RWPE2 (cell line): ENCODE data around the gene RGS14.

Experiments used
- ATAC-seq: fragments of 200-7000 bp; cut with Tn5 transposase; 3 replicates; pipeline ENCODE4 v1.9.1; 2021; ENCODE audit warnings: low read depth
- DNase-seq: peaks from one replicate; pipeline ENCODE4 v3.0.0-alpha.2; 2020; ENCODE audit warnings: low spot score
- H3K27ac ChIP-seq: fragments of 450-650 bp; 2 replicates; pipeline ENCODE4 v1.5.1; 2017; ENCODE audit warnings: mild to moderate bottlenecking; ENCODE audit not compliant: poor library complexity, severe bottlenecking
- H3K27me3 ChIP-seq: fragments of 250-450 bp; sonication (Bioruptor Pico); 2 replicates; pipeline ENCODE4 v1.5.1; 2021; ENCODE audit warnings: mild to moderate bottlenecking, moderate library complexity; ENCODE audit not compliant: insufficient read depth, poor library complexity, severe bottlenecking
- H3K36me3 ChIP-seq: fragments of 250-450 bp; sonication (Bioruptor Pico); 2 replicates; pipeline ENCODE4 v1.5.1; 2020; ENCODE audit warnings: low read depth, mild to moderate bottlenecking, moderate library complexity
- H3K4me1 ChIP-seq: fragments of 250-450 bp; sonication (Bioruptor Pico); 2 replicates; pipeline ENCODE4 v1.5.1; 2021; ENCODE audit warnings: mild to moderate bottlenecking, moderate library complexity; ENCODE audit not compliant: insufficient read depth, poor library complexity, severe bottlenecking
- H3K4me3 ChIP-seq: fragments of 250-450 bp; sonication (Bioruptor Pico); 2 replicates; pipeline ENCODE4 v1.5.1; 2021; ENCODE audit warnings: mild to moderate bottlenecking, moderate library complexity; ENCODE audit not compliant: severe bottlenecking
- H3K9me3 ChIP-seq: fragments of 250-450 bp; sonication (Bioruptor Pico); 2 replicates; pipeline ENCODE4 v1.5.1; 2021; ENCODE audit warnings: mild to moderate bottlenecking, moderate library complexity; ENCODE audit not compliant: severe bottlenecking
- CTCF ChIP-seq: fragments of 450-650 bp; IDR thresholded peaks from one replicate; pipeline ENCODE4 v1.5.1; 2017; ENCODE audit warnings: mild to moderate bottlenecking, moderate library complexity; ENCODE audit not compliant: poor library complexity, severe bottlenecking

Gene RGS14

GRCh38 chr5:177346820-177347219 lies 10.9 kb upstream of the RGS14 start:
- Histone ChIP-seq H3K9me3 (no peaks in the 10 kb centered on the region), H3K27me3 (no peaks in the 10 kb centered on the region), H3K36me3 (peaks cover 83% of the 10 kb centered on the region), H3K4me3 (no peak overlapping the region), H3K4me1 (peaks cover 12% of the 10 kb centered on the region), H3K27ac (no peak overlapping the region)
- TF ChIP-seq CTCF, result no peak
- ATAC-seq (no peak), DNase-seq (no peak)

GRCh38 chr5:177347699-177348098 lies 10.0 kb upstream of the RGS14 start:
- ATAC-seq (no peak), DNase-seq (no peak)
- Histone ChIP-seq H3K9me3 (no peaks in the 10 kb centered on the region), H3K27me3 (no peaks in the 10 kb centered on the region), H3K27ac (no peak overlapping the region), H3K4me1 (peaks cover 12% of the 10 kb centered on the region), H3K36me3 (peaks cover 74% of the 10 kb centered on the region), H3K4me3 (no peak overlapping the region)
- no peak for TF ChIP-seq CTCF

- no peak overlapping the region for H3K27ac ChIP-seq
- H3K36me3 ChIP-seq, result peaks cover 62% of the 10 kb centered on the region
- no peak overlapping the region for H3K4me3 ChIP-seq
- peaks cover 12% of the 10 kb centered on the region for H3K4me1 ChIP-seq
- H3K27me3 ChIP-seq, result no peaks in the 10 kb centered on the region
- ATAC-seq (no peak), DNase-seq (no peak)
- TF ChIP-seq CTCF, result no peak
- no peaks in the 10 kb centered on the region for H3K9me3 ChIP-seq
Measured at GRCh38 chr5:177349362-177349647, 8.4 kb upstream of the RGS14 start.

- Histone ChIP-seq H3K27ac (no peak overlapping the region), H3K4me1 (peaks cover 12% of the 10 kb centered on the region), H3K4me3 (no peak overlapping the region), H3K36me3 (peaks cover 58% of the 10 kb centered on the region), H3K27me3 (no peaks in the 10 kb centered on the region), H3K9me3 (no peaks in the 10 kb centered on the region)
- no peak for ATAC-seq
- no peak for DNase-seq
- TF ChIP-seq CTCF, result no peak
Measured at GRCh38 chr5:177349762-177350161, 8.0 kb upstream of the RGS14 start.

GRCh38 chr5:177350776-177351391 lies 6.8 kb upstream of the RGS14 start:
- H3K4me1 ChIP-seq, result peaks cover 12% of the 10 kb centered on the region
- peak overlapping the region; percentile 77 for H3K4me3 ChIP-seq
- ATAC-seq (peak; percentile 1; the same call in 2 of the 3 replicates), DNase-seq (no peak)
- TF ChIP-seq CTCF, result no peak
- H3K36me3 ChIP-seq, result peaks cover 46% of the 10 kb centered on the region
- peak overlapping the region; percentile 69 for H3K27ac ChIP-seq
- H3K27me3 ChIP-seq, result no peaks in the 10 kb centered on the region
- H3K9me3 ChIP-seq, result no peaks in the 10 kb centered on the region
